HG03571 (cell line): ENCODE measurements around the gene NTM.

ENCODE experiments used
- ATAC-seq: cut with Tn5 transposase; IDR thresholded peaks from one replicate; pipeline ENCODE4 v1.9.1; 2021; ENCODE audit not compliant: unreplicated experiment

NTM gene

GRCh38 chr11:131932584-131933325 lies 562.3 kb downstream of the NTM start:
- ATAC-seq: no peak

- no peak for ATAC-seq
These were observed 563.6 kb downstream of the NTM start for GRCh38 chr11:131934006-131934405.

- no peak for ATAC-seq
These were observed 567.9 kb downstream of the NTM start for GRCh38 chr11:131938351-131938751.

- ATAC-seq: no peak
These were observed 569.7 kb downstream of the NTM start for GRCh38 chr11:131940126-131940525.

- no peak for ATAC-seq
These were observed 572.5 kb downstream of the NTM start for GRCh38 chr11:131942878-131943277.

- no peak for ATAC-seq
These were observed 572.9 kb downstream of the NTM start for GRCh38 chr11:131943295-131943694.

- no peak for ATAC-seq
These were observed 574.3 kb downstream of the NTM start for GRCh38 chr11:131944736-131945135.

- ATAC-seq: no peak
These were observed 575.3 kb downstream of the NTM start for GRCh38 chr11:131945706-131946105.

GRCh38 chr11:131947511-131947910 lies 577.1 kb downstream of the NTM start:
- no peak for ATAC-seq

- ATAC-seq: no peak
These were observed 580.7 kb downstream of the NTM start for GRCh38 chr11:131951121-131951520.

GRCh38 chr11:131954146-131954545 lies 583.7 kb downstream of the NTM start:
- no peak for ATAC-seq

- ATAC-seq: no peak
These were observed 585.5 kb downstream of the NTM start for GRCh38 chr11:131955904-131956303.

- ATAC-seq: no peak
These were observed 586.8 kb downstream of the NTM start for GRCh38 chr11:131957201-131957600.

GRCh38 chr11:131957875-131958274 lies 587.5 kb downstream of the NTM start:
- no peak for ATAC-seq

- ATAC-seq: no peak
These were observed 592.4 kb downstream of the NTM start for GRCh38 chr11:131962818-131963217.

GRCh38 chr11:131964698-131965483 lies 594.5 kb downstream of the NTM start:
- ATAC-seq: no peak

- no peak for ATAC-seq
These were observed 595.1 kb downstream of the NTM start for GRCh38 chr11:131965504-131965903.

- ATAC-seq: no peak
These were observed 596.3 kb downstream of the NTM start for GRCh38 chr11:131966667-131967066.

- ATAC-seq: no peak
These were observed 598.8 kb downstream of the NTM start for GRCh38 chr11:131969261-131969660.

GRCh38 chr11:131973061-131973460 lies 602.6 kb downstream of the NTM start:
- no peak for ATAC-seq

- no peak for ATAC-seq
These were observed 605.2 kb downstream of the NTM start for GRCh38 chr11:131975619-131976018.

GRCh38 chr11:131976021-131976420 lies 605.6 kb downstream of the NTM start:
- no peak for ATAC-seq
